ENCODE data around the gene SPC24. TPM values are rescaled to one million over a fixed set of nuclear protein-coding genes. Genes with fewer than 3 reads are reported as not detected.

The SPC24 gene
- total RNA-seq, 2 donors from 2014 or later, result 35.4 to 50.0 TPM

DNA sequence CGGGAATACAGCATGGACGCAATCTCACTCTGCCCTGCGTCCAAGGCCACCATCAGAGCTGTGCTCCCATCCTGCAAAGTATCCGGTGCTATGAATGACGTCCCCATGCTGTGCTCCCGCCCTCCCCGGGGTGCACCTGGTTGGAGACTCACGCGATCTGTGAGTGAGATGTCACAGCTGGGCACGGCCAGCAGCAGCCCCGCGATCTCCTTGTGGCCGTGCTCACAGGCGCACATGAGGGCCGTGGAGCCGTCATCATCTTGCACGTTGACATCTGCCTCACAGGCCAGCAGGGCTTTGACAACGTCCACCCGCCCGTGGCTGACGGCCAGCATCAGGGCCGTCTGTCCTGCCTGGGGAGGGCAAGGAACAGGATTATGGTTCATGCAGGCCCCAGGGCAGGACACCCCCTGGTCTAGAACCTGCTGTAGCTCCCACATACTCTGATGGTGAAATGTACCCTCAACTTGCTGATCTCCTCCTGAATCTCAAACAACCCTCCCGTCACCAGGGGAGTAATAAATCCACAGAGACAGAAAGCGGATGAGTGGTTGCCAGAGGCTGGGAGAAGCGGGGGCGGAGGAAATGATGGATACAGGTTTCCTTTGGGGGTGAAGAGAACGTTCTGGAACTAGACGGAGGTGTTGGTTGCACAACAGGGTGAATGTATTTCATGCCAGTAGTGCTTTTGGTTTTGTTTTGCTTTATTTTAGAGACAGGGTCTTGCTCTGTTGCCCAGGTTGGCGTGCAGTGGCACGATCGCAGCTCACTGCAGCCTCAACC lies 14.5 kb upstream of the SPC24 start:
- peaks cover 72% of the 10 kb centered on the region for H3K36me3 Mint-ChIP-seq (ENCODE audit: low read depth)
- no peaks in the 10 kb centered on the region for H3K27me3 Mint-ChIP-seq (ENCODE audit: insufficient read depth)
- no peak overlapping the region for H3K27ac Mint-ChIP-seq
- Histone ChIP-seq H3K4me1 (ENCODE audit: control insufficient read depth, insufficient read depth, low read length) (no peaks in the 10 kb centered on the region), H3K4me3 (ENCODE audit: low read length) (no peak overlapping the region), H3K9ac (ENCODE audit: extremely low read depth, low read length, poor library complexity, severe bottlenecking) (no peak overlapping the region), H3K27me3 (ENCODE audit: control insufficient read depth, insufficient read depth, low read length, poor library complexity, severe bottlenecking) (no peaks in the 10 kb centered on the region), H3K9me3 (ENCODE audit: control insufficient read depth, low read length) (no peaks in the 10 kb centered on the region), H3K36me3 (ENCODE audit: control insufficient read depth, insufficient read depth, low read length) (peaks cover 49% of the 10 kb centered on the region), H3K27ac (ENCODE audit: low read depth, low read length) (no peak overlapping the region)
- no peaks in the 10 kb centered on the region for H3K9me3 Mint-ChIP-seq
- no peak overlapping the region for H3K4me3 Mint-ChIP-seq
- TF ChIP-seq, protein P1, sequence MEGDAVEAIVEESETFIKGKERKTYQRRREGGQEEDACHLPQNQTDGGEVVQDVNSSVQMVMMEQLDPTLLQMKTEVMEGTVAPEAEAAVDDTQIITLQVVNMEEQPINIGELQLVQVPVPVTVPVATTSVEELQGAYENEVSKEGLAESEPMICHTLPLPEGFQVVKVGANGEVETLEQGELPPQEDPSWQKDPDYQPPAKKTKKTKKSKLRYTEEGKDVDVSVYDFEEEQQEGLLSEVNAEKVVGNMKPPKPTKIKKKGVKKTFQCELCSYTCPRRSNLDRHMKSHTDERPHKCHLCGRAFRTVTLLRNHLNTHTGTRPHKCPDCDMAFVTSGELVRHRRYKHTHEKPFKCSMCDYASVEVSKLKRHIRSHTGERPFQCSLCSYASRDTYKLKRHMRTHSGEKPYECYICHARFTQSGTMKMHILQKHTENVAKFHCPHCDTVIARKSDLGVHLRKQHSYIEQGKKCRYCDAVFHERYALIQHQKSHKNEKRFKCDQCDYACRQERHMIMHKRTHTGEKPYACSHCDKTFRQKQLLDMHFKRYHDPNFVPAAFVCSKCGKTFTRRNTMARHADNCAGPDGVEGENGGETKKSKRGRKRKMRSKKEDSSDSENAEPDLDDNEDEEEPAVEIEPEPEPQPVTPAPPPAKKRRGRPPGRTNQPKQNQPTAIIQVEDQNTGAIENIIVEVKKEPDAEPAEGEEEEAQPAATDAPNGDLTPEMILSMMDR (conservative IDR thresholded peaks at IDR 0.05), result no peak
- no peak for DNase-seq
- no peaks in the 10 kb centered on the region for H3K4me1 Mint-ChIP-seq
- 94 to 98% methylated on average over 23 to 31 of the region's 31 CpGs for WGBS, 2 experiments (ENCODE audit: insufficient coverage in 1 of 2, insufficient read length in 1 of 2)

DNA sequence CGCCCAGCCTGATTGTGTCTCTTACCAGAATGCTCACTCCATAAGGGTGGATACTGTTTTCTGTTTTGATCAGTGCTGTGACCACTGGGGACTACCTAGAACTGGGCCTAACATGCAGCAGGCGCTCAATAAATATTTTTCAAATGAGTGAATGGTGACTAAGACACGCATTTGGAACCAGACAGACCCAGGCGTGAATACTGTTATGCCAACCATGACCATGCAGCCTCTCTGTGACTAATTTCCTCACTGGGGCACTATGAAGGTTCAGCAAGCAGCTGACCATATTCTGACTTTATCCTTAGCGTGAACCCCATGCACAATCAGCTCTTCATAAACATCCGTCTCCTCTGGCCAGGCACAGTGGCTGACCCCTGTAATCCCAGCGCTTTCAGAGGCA lies 13.0 kb upstream of the SPC24 start:
- TF ChIP-seq, protein P1 (conservative IDR thresholded peaks at IDR 0.05), result no peak
- no peaks in the 10 kb centered on the region for H3K27me3 Mint-ChIP-seq (ENCODE audit: insufficient read depth)
- H3K4me1 Mint-ChIP-seq, result no peaks in the 10 kb centered on the region
- H3K27ac ChIP-seq (ENCODE audit: low read depth, low read length), result no peak overlapping the region
- H3K9me3 ChIP-seq (ENCODE audit: control insufficient read depth, low read length), result no peaks in the 10 kb centered on the region
- no peaks in the 10 kb centered on the region for H3K27me3 ChIP-seq (ENCODE audit: control insufficient read depth, insufficient read depth, low read length, poor library complexity, severe bottlenecking)
- no peaks in the 10 kb centered on the region for H3K9me3 Mint-ChIP-seq
- H3K9ac ChIP-seq (ENCODE audit: extremely low read depth, low read length, poor library complexity, severe bottlenecking), result no peak overlapping the region
- WGBS, 2 experiments (ENCODE audit: insufficient coverage in 1 of 2, insufficient read length in 1 of 2), result 88 to 97% methylated on average over 6 to 7 of the region's 7 CpGs
- DNase-seq, result no peak
- H3K4me3 ChIP-seq (ENCODE audit: low read length), result no peak overlapping the region
- no peak overlapping the region for H3K27ac Mint-ChIP-seq
- no peaks in the 10 kb centered on the region for H3K4me1 ChIP-seq (ENCODE audit: control insufficient read depth, insufficient read depth, low read length)
- peaks cover 66% of the 10 kb centered on the region for H3K36me3 Mint-ChIP-seq (ENCODE audit: low read depth)
- H3K36me3 ChIP-seq (ENCODE audit: control insufficient read depth, insufficient read depth, low read length), result peaks cover 35% of the 10 kb centered on the region
- H3K4me3 Mint-ChIP-seq, result no peak overlapping the region

DNA sequence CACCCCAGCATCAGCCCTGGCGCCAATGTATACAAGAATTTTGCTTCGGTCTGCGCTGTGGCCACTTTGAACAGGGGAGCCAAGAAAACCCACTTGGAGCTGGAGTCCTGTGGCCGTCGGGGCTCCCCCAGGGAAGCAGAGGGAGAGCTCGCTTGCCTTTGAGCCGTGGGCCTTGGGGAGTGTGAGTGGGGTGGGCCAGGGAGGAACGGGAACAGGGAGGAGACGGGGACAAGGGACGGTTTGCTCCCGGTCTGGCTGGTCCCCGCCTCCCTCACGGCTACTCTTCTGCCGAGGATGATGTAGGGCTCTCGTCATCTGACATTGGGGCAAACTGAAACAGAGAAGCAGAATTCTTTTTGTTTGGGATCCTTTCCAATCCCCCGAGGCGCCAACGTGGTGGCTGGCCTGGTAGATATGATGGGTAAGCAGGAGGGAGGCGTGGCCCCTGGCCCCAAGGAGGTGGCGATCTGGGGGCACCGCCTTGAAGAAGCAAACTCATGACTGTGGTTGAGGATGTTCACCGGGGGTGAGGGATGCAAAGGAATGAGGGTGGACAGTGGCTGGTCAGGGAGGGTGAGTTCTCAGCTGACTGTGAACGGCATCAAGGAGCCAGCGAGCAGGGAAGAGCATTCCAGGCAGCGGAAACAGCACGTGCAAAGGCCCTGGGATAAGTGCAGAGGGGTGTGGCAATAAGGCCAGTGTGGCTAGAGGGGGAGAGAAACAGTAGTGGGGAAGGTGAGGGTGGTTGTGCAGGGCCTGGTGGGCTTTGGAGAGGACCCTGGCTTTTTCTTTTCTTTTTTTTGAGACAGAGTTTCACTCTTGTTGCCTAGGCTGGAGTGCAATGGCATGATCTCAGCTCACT lies 10.9 kb upstream of the SPC24 start:
- H3K4me1 Mint-ChIP-seq, result no peaks in the 10 kb centered on the region
- 88 to 90% methylated on average over 10 to 26 of the region's 26 CpGs for WGBS, 2 experiments (ENCODE audit: insufficient coverage in 1 of 2, insufficient read length in 1 of 2)
- DNase-seq, result no peak
- TF ChIP-seq, protein P1 (conservative IDR thresholded peaks at IDR 0.05), result no peak
- no peaks in the 10 kb centered on the region for H3K27me3 ChIP-seq (ENCODE audit: control insufficient read depth, insufficient read depth, low read length, poor library complexity, severe bottlenecking)
- no peaks in the 10 kb centered on the region for H3K4me1 ChIP-seq (ENCODE audit: control insufficient read depth, insufficient read depth, low read length)
- no peak overlapping the region for H3K9ac ChIP-seq (ENCODE audit: extremely low read depth, low read length, poor library complexity, severe bottlenecking)
- H3K9me3 Mint-ChIP-seq, result no peaks in the 10 kb centered on the region
- no peak overlapping the region for H3K27ac Mint-ChIP-seq
- no peak overlapping the region for H3K4me3 Mint-ChIP-seq
- H3K9me3 ChIP-seq (ENCODE audit: control insufficient read depth, low read length), result no peaks in the 10 kb centered on the region
- no peaks in the 10 kb centered on the region for H3K27me3 Mint-ChIP-seq (ENCODE audit: insufficient read depth)
- no peak overlapping the region for H3K27ac ChIP-seq (ENCODE audit: low read depth, low read length)
- H3K36me3 Mint-ChIP-seq (ENCODE audit: low read depth), result peaks cover 54% of the 10 kb centered on the region
- H3K4me3 ChIP-seq (ENCODE audit: low read length), result no peak overlapping the region
- H3K36me3 ChIP-seq (ENCODE audit: control insufficient read depth, insufficient read depth, low read length), result peaks cover 29% of the 10 kb centered on the region
